HPDE6-E6E7 (cell line): Measurements from ENCODE around the gene GPC6.
A peak's percentile ranks its signal among the peaks of the same experiment; 100 is the strongest.
"Not testable (repeated sequence)": the region's sequence is repeated elsewhere in the genome, so short reads cannot be mapped to it uniquely, and the experiment has no call there.

Experiments
- DNase-seq: peaks from one replicate; pipeline ENCODE4 v3.0.0; 2011; ENCODE audit warnings: missing footprints; ENCODE audit errors: extremely low spot score

GPC6 gene

DNA sequence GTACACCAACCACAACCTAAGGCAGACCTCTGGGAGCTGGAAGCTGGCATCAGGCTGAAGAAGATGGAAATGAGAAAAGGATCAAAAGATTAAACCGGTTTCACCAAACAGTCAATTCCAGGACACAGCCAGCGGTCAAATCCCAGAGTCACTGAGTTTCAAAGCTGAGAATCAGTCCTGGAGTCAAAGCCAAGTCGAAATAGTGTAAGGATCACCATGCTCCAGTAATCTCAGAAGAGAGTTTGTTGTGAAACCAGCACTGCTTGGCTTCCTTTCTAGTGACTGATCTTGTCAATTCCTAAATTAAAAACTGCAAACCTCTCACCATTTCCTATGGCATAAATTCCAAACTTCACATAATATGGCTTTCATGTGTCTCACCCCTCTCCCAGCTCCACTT, 198.8 kb downstream of the GPC6 start:
- DNase-seq, result no peak

DNA sequence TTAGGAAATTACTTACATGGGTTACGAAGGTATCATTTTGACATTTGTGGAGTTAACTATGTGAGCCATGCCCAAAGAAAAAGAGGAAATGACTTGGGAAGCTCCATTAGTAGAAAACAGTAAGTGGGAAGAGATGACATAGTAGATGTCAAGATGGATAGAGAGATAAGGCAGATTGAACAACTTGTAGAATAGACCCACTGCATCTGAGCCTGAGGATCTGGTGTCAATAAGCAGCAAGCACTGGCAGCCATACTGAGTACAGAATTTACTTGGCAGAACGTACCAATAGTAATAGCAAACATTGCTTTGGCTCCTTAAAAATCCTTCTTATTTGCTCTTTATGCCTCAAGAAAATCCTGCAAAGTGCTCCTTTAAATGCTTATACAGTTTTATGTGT, 203.8 kb downstream of the GPC6 start:
- no peak for DNase-seq

GRCh38 chr13:93435651-93436050, 209.0 kb downstream of the GPC6 start:
- no peak for DNase-seq

DNA sequence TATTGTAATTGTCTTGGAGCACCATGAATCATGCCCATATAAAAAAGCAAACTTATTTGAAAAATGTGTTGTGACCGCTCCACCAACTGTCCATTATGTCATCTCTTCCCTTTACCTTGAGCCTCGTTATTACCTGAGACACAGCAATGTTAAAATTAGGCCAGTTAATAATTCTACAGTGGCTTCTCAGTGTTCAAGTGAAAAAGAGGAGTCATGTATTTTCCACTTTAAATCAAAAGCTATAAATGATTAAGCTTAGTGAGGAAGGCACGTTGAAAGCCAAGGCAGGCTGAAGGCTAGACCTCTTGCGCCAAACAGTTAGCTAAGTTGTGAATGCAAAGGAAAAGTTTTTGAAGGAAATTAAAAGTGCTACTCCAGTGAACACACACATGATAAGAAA, 210.5 kb downstream of the GPC6 start:
- no peak for DNase-seq

- no peak for DNase-seq
Measured at GRCh38 chr13:93446238-93446637, 219.6 kb downstream of the GPC6 start.

DNA sequence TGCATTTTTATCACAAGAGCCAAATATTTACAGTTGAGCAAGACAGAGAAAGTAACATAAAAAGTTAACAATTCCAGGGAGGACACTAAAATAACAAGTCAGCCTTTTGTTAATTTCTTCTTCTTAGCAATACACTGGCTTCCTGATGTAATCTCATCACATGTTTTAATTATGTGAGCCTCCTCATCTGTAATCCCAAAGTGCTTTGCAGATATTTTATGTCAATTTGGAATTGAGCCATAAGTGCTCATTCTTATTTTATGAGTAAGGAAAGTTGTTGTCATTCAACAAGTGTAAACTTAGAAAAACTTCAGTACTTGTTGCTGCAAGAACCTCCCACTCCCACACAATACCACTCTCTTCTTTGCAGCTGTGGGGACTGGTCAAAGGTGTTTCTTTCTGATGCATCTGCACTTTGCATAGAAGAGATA, 223.6 kb downstream of the GPC6 start:
- DNase-seq, result no peak

- no peak for DNase-seq
Measured at GRCh38 chr13:93450761-93451160, 224.2 kb downstream of the GPC6 start.

- DNase-seq, result not testable (repeated sequence)
Measured at GRCh38 chr13:93454676-93455235, 228.1 kb downstream of the GPC6 start.

- no peak for DNase-seq
Measured at GRCh38 chr13:93455861-93456260, 229.3 kb downstream of the GPC6 start.

DNA sequence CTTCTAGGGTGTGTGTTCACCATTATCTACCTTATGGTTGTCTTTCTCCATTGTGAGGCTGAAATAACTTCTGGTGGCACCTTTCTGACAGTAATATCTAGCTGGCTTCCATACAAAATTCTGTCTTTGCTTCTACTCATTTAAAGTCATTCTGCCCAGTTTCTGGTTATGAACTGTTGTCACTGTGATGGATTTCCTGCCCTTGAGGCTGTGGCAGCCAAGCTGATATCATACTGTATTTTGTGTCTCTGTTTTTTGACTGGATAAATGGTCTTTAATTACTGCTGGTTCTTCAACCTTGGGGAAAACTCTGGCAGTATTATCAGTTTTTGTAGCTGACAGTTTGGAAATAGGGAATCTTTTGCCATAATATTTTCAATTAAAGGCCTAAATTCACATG, 233.4 kb downstream of the GPC6 start:
- DNase-seq, result no peak

- DNase-seq, result no peak
Measured at GRCh38 chr13:93462151-93462550, 235.5 kb downstream of the GPC6 start.

DNA sequence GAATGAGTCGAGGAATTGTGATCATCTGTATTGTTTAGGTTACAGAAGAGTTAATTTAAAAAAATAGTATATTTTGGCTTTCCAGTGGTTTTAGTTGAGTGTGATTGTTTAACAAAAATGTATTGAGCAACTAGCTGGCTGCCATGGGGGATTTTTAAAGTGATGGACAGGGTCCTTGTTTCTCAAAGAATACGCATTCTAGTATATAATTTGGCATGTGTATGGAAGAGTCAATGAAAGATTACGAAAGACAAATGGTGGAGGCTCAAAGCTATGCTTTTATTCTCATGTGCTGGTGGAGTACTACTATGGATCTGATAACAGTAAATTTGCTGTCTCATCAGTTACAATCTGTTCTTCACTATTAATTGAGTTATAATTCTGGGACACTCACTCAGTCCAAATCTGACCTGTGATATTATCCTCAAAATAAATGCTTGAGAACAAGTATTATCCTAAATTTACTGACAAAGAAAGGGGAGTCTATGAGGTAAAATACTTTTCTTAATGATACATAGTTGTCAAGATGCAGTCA, 240.0 kb downstream of the GPC6 start:
- no peak for DNase-seq

GRCh38 chr13:93467175-93467574, 240.6 kb downstream of the GPC6 start:
- no peak for DNase-seq

- no peak for DNase-seq
Measured at GRCh38 chr13:93468433-93468832, 241.8 kb downstream of the GPC6 start.

DNA sequence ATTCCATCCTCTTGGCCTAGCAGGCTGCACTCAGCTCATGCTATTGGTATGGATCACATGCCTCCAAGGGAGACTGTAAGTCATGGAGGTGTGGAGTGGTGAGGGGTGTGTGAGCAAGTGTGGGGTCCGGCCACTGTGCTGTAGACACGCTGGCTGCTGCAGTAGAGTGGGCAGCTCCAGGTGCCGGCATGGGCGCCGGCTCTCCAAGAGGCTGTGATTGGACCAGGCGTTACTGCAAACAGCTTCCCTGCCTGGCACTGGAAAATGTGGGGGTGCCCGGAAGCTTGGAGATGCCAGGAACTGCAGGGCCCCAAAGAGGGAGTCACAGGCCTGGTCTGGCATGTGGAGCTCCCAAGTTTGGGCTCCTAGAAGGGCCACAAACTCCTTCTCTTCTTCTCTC, 245.7 kb downstream of the GPC6 start:
- DNase-seq, result no peak

DNA sequence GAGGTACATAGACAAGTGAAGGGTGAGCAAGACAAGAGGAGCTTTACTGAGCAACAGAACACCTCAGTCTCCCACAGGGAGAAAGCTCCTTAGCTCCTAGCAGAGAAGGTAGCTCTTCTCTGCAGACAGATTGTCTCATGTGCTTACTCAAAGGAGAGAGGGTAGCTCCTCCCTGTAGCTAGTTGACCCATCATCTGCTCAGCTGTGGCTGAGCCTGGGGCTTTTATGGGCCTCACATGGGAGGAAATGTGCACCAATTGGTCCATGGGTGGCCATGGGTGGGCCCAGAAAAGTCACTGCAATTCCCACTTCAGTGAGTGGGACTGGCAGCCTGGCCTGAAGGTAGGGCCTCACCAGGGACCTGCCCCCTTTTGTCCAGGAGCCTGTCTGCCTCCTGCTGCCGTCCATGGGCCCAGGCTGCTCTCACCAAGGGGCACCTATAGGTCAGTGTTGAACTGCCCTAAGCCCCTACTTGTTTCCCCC, 246.2 kb downstream of the GPC6 start:
- no peak for DNase-seq

- no peak for DNase-seq
Measured at GRCh38 chr13:93473441-93474270, 247.0 kb downstream of the GPC6 start.

DNA sequence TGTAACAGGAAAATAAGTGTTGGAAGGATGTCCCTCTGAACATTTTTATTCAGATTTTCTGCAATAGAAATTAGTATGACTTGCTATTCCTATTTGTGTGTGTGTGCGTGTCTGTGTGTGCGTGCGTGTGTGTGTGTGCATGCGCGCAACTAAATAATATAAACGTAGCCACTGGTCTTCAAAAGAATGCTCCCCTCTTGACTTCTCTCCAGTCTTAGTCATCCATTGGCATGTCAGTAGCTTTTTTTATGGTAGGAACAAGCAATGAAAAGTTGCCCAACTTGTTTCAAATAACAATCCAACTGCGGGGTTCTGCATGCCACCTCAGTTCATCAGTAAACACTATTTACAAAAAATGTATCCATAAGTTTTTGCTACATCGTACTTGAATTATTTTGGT, 249.6 kb downstream of the GPC6 start:
- DNase-seq, result peak; percentile 4

DNA sequence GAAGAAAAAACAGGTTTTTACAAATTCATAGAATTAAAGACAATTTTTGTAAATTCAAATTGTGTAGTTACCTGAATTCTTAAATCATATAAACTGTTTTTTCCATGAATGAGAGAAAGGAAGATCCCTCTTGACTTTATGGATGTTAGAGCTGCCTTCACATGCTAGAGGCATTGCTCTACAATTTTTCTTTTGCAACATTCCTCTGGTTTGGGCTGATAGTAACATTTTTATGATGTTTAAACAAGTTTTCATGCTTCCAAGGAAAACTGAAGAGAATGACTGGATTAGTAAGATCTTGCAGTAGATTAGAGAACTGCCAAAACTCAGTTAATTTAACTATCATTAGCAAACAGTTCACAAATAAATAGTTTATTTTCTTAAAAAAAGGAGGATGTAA, 250.6 kb downstream of the GPC6 start:
- no peak for DNase-seq

- no peak for DNase-seq
Measured at GRCh38 chr13:93480553-93481106, 254.0 kb downstream of the GPC6 start.

- DNase-seq, result not testable (repeated sequence)
Measured at GRCh38 chr13:93496117-93496516, 269.5 kb downstream of the GPC6 start.

DNA sequence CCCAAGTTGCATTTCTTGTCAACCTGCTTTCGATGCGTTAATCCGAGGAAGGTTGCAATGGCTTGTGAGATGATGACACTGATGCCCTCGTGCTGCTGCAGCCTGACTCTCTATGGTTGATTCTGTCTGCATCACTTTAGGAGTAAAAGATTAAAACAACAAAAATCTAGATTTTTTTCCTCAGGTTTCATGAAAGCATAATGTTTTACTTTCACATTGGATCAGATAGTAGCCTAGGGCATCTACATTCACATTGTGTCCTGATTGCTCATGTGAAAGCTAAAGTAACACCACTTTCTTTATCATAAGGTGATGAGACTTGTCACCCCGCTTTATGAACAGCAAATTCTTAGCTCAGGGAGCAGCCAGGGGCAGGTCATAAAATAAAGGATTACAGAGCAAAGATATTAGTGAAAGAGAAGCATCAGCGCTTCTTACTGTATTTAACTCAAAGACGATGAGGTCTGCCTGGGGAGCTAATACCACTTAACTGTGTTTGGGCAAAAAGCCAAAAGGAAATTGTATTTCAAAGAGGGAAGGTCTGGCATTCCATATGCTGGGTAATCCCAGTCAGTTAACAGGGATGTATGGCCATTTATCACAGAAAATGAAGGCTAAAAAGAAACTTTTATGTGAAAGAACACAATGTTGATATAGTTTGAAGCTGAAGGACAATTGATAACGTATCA, 270.5 kb downstream of the GPC6 start:
- no peak for DNase-seq
